ENCODE data around the gene CCDC68. TPM values are rescaled to one million over a fixed set of nuclear protein-coding genes. Genes with fewer than 3 reads are reported as not detected.
"Not testable (repeated sequence)": the region's sequence is repeated elsewhere in the genome, so short reads cannot be mapped to it uniquely, and the experiment has no call there.

CCDC68 gene
- total RNA-seq, 1 donor from 2014 or later, result not detected

- intact Hi-C loops (cut with micrococcal nuclease), result no loop called here
- Mint-ChIP-seq H3K9me3 (no peaks in the 10 kb centered on the region), H3K27me3 (ENCODE audit: insufficient read depth) (peaks cover 8% of the 10 kb centered on the region), H3K36me3 (ENCODE audit: low read depth) (no peaks in the 10 kb centered on the region), H3K4me1 (ENCODE audit: low read depth) (no peaks in the 10 kb centered on the region), H3K27ac (no peak overlapping the region), H3K4me3 (no peak overlapping the region)
- no peak for DNase-seq (ENCODE audit: low spot score)
These were observed 21.8 kb upstream of the CCDC68 start for GRCh38 chr18:54981076-54981475.

GRCh38 chr18:54975598-54975997, 16.3 kb upstream of the CCDC68 start:
- intact Hi-C loops (cut with micrococcal nuclease), result no loop called here
- Mint-ChIP-seq H3K9me3 (no peaks in the 10 kb centered on the region), H3K27ac (no peak overlapping the region), H3K27me3 (ENCODE audit: insufficient read depth) (peaks cover 10% of the 10 kb centered on the region), H3K36me3 (ENCODE audit: low read depth) (no peaks in the 10 kb centered on the region), H3K4me3 (no peak overlapping the region), H3K4me1 (ENCODE audit: low read depth) (no peaks in the 10 kb centered on the region)
- no peak for DNase-seq (ENCODE audit: low spot score)

- Mint-ChIP-seq H3K4me3 (no peak overlapping the region), H3K9me3 (peaks cover 4% of the 10 kb centered on the region), H3K27ac (no peak overlapping the region), H3K27me3 (ENCODE audit: insufficient read depth) (peaks cover 10% of the 10 kb centered on the region), H3K4me1 (ENCODE audit: low read depth) (no peaks in the 10 kb centered on the region), H3K36me3 (ENCODE audit: low read depth) (no peaks in the 10 kb centered on the region)
- DNase-seq (ENCODE audit: low spot score), result no peak
- intact Hi-C loops (cut with micrococcal nuclease), result no loop called here
These were observed 13.8 kb upstream of the CCDC68 start for GRCh38 chr18:54973046-54973445.

GRCh38 chr18:54968807-54969206, 9.5 kb upstream of the CCDC68 start:
- no peaks in the 10 kb centered on the region for H3K4me1 Mint-ChIP-seq (ENCODE audit: low read depth)
- intact Hi-C loops (cut with micrococcal nuclease), result no loop called here
- peaks cover 11% of the 10 kb centered on the region for H3K27me3 Mint-ChIP-seq (ENCODE audit: insufficient read depth)
- peaks cover 2% of the 10 kb centered on the region for H3K36me3 Mint-ChIP-seq (ENCODE audit: low read depth)
- peaks cover 8% of the 10 kb centered on the region for H3K9me3 Mint-ChIP-seq
- no peak overlapping the region for H3K4me3 Mint-ChIP-seq
- H3K27ac Mint-ChIP-seq, result no peak overlapping the region
- no peak for DNase-seq (ENCODE audit: low spot score)

- peaks cover 13% of the 10 kb centered on the region for H3K27me3 Mint-ChIP-seq (ENCODE audit: insufficient read depth)
- H3K9me3 Mint-ChIP-seq; H3K36me3 Mint-ChIP-seq (ENCODE audit: low read depth); H3K4me1 Mint-ChIP-seq (ENCODE audit: low read depth); H3K4me3 Mint-ChIP-seq; intact Hi-C loops (cut with micrococcal nuclease); H3K27ac Mint-ChIP-seq; DNase-seq (ENCODE audit: low spot score): not testable (repeated sequence)
These were observed 9.0 kb upstream of the CCDC68 start for GRCh38 chr18:54968237-54968636.

- Mint-ChIP-seq H3K36me3 (ENCODE audit: low read depth) (peaks cover 2% of the 10 kb centered on the region), H3K4me3 (no peak overlapping the region), H3K27ac (no peak overlapping the region), H3K9me3 (peaks cover 8% of the 10 kb centered on the region), H3K4me1 (ENCODE audit: low read depth) (no peaks in the 10 kb centered on the region), H3K27me3 (ENCODE audit: insufficient read depth) (peaks cover 14% of the 10 kb centered on the region)
- DNase-seq (ENCODE audit: low spot score), result no peak
- intact Hi-C loops (cut with micrococcal nuclease), result no loop called here
These were observed 8.5 kb upstream of the CCDC68 start for GRCh38 chr18:54967786-54968185.

- H3K4me1 Mint-ChIP-seq (ENCODE audit: low read depth), result no peaks in the 10 kb centered on the region
- peaks cover 8% of the 10 kb centered on the region for H3K9me3 Mint-ChIP-seq
- H3K27me3 Mint-ChIP-seq (ENCODE audit: insufficient read depth), result peaks cover 30% of the 10 kb centered on the region
- no peak for DNase-seq (ENCODE audit: low spot score)
- intact Hi-C loops (cut with micrococcal nuclease), result no loop called here
- peaks cover 4% of the 10 kb centered on the region for H3K36me3 Mint-ChIP-seq (ENCODE audit: low read depth)
- H3K4me3 Mint-ChIP-seq, result no peak overlapping the region
- H3K27ac Mint-ChIP-seq, result no peak overlapping the region
These were observed 5.5 kb upstream of the CCDC68 start for GRCh38 chr18:54964741-54965140.

GRCh38 chr18:54962919-54963645, 3.8 kb upstream of the CCDC68 start:
- Mint-ChIP-seq H3K4me1 (ENCODE audit: low read depth) (no peaks in the 10 kb centered on the region), H3K27ac (no peak overlapping the region), H3K9me3 (peaks cover 4% of the 10 kb centered on the region), H3K36me3 (ENCODE audit: low read depth) (peaks cover 4% of the 10 kb centered on the region), H3K4me3 (no peak overlapping the region), H3K27me3 (ENCODE audit: insufficient read depth) (peaks cover 39% of the 10 kb centered on the region)
- DNase-seq (ENCODE audit: low spot score), result no peak
- intact Hi-C loops (cut with micrococcal nuclease), result no loop called here

- DNase-seq (ENCODE audit: low spot score), result no peak
- intact Hi-C loops (cut with micrococcal nuclease), result no loop called here
- Mint-ChIP-seq H3K4me1 (ENCODE audit: low read depth) (no peaks in the 10 kb centered on the region), H3K4me3 (no peak overlapping the region), H3K36me3 (ENCODE audit: low read depth) (peaks cover 2% of the 10 kb centered on the region), H3K27ac (no peak overlapping the region), H3K9me3 (no peaks in the 10 kb centered on the region), H3K27me3 (ENCODE audit: insufficient read depth) (peaks cover 51% of the 10 kb centered on the region)
These were observed 2.6 kb upstream of the CCDC68 start for GRCh38 chr18:54961868-54962267.

GRCh38 chr18:54961016-54961423, 1.8 kb upstream of the CCDC68 start:
- H3K27me3 Mint-ChIP-seq (ENCODE audit: insufficient read depth), result peaks cover 52% of the 10 kb centered on the region

GRCh38 chr18:54960197-54960596, 936 bp upstream of the CCDC68 start:
- Mint-ChIP-seq H3K36me3 (ENCODE audit: low read depth) (peaks cover 2% of the 10 kb centered on the region), H3K27ac (no peak overlapping the region), H3K4me1 (ENCODE audit: low read depth) (no peaks in the 10 kb centered on the region), H3K4me3 (no peak overlapping the region), H3K9me3 (no peaks in the 10 kb centered on the region), H3K27me3 (ENCODE audit: insufficient read depth) (peaks cover 57% of the 10 kb centered on the region)
- intact Hi-C loops (cut with micrococcal nuclease), result no loop called here
- DNase-seq (ENCODE audit: low spot score), result no peak

More at GRCh38 chr18:54961016-54961423, 1.8 kb upstream of the CCDC68 start:
- Mint-ChIP-seq H3K27ac (no peak overlapping the region), H3K4me3 (no peak overlapping the region), H3K9me3 (no peaks in the 10 kb centered on the region), H3K36me3 (ENCODE audit: low read depth) (peaks cover 2% of the 10 kb centered on the region), H3K4me1 (ENCODE audit: low read depth) (no peaks in the 10 kb centered on the region)
- no peak for DNase-seq (ENCODE audit: low spot score)
- intact Hi-C loops (cut with micrococcal nuclease), result no loop called here

GRCh38 chr18:54957996-54958395, 1.3 kb downstream of the CCDC68 start:
- H3K9me3 Mint-ChIP-seq, result no peaks in the 10 kb centered on the region
- peaks cover 2% of the 10 kb centered on the region for H3K36me3 Mint-ChIP-seq (ENCODE audit: low read depth)
- no peak for DNase-seq (ENCODE audit: low spot score)
- H3K27ac Mint-ChIP-seq, result no peak overlapping the region
- H3K27me3 Mint-ChIP-seq (ENCODE audit: insufficient read depth), result peaks cover 49% of the 10 kb centered on the region
- no peak overlapping the region for H3K4me3 Mint-ChIP-seq
- intact Hi-C loops (cut with micrococcal nuclease), result loop anchor here (10.0 kb wide), 1 partner anchor 513 kb away; no protein-coding TSS in a partner anchor
- H3K4me1 Mint-ChIP-seq (ENCODE audit: low read depth), result no peaks in the 10 kb centered on the region

- Mint-ChIP-seq H3K27ac (no peak overlapping the region), H3K4me3 (no peak overlapping the region), H3K4me1 (ENCODE audit: low read depth) (no peaks in the 10 kb centered on the region), H3K9me3 (no peaks in the 10 kb centered on the region), H3K27me3 (ENCODE audit: insufficient read depth) (peaks cover 49% of the 10 kb centered on the region), H3K36me3 (ENCODE audit: low read depth) (peaks cover 2% of the 10 kb centered on the region)
- intact Hi-C loops (cut with micrococcal nuclease), result loop anchor here (10.0 kb wide), 1 partner anchor 513 kb away; no protein-coding TSS in a partner anchor
- no peak for DNase-seq (ENCODE audit: low spot score)
These were observed 1.9 kb downstream of the CCDC68 start for GRCh38 chr18:54957296-54957832.
